Lung (tissue), 12 donors: ENCODE measurements around the gene TRPM3. TPM values are rescaled to one million over a fixed set of nuclear protein-coding genes. Genes with fewer than 3 reads are reported as not detected.

Experiments used
- ATAC-seq: fragments of 200-7000 bp; cut with Tn5 transposase; one replicate; pipeline ENCODE4 v1.9.1; 2020; ENCODE audit warnings: moderate number of reproducible peaks; ENCODE audit not compliant: insufficient read depth, low FRiP score
- DNase-seq, 3 donors: peaks; one replicate each; pipeline ENCODE4 v3.0.0-alpha.2; 2013 to 2017
- H3K27ac ChIP-seq, 2 donors: one replicate each; pipeline ENCODE4 v1.5.1; 2013; ENCODE audit warnings: mild to moderate bottlenecking in 2 of 2, moderate library complexity in 2 of 2, control low read depth in 1 of 2, inconsistent platforms in 1 of 2, low read depth in 1 of 2, low read length in 1 of 2
- H3K27me3 ChIP-seq, 3 donors: one replicate each; pipeline ENCODE4 v1.5.1; 2013; ENCODE audit warnings: low read length in 2 of 3; ENCODE audit not compliant: control insufficient read depth in 3 of 3, insufficient read depth in 3 of 3
- H3K36me3 ChIP-seq, 4 donors: one replicate each; pipeline ENCODE4 v1.5.1; 2013; ENCODE audit warnings: low read length in 4 of 4, mild to moderate bottlenecking in 1 of 4, moderate library complexity in 1 of 4; ENCODE audit not compliant: control insufficient read depth in 4 of 4, insufficient read depth in 4 of 4
- H3K4me1 ChIP-seq, 5 donors: one replicate each; pipeline ENCODE4 v1.5.1; 2013; ENCODE audit warnings: low read length in 5 of 5, mild to moderate bottlenecking in 2 of 5, moderate library complexity in 1 of 5; ENCODE audit not compliant: control insufficient read depth in 5 of 5, insufficient read depth in 5 of 5
- H3K4me3 ChIP-seq: one replicate; pipeline ENCODE4 v1.5.1; 2013; ENCODE audit warnings: mild to moderate bottlenecking, control low read depth, moderate library complexity
- H3K9ac ChIP-seq, 2 donors: one replicate each; pipeline ENCODE4 v1.5.1; 2013; ENCODE audit warnings: low read length in 2 of 2, control low read depth in 1 of 2; ENCODE audit not compliant: insufficient read depth in 1 of 2
- H3K9me3 ChIP-seq, 4 donors: one replicate each; pipeline ENCODE4 v1.5.1; 2013; ENCODE audit warnings: low read length in 3 of 4, mild to moderate bottlenecking in 1 of 4, moderate library complexity in 1 of 4; ENCODE audit not compliant: control insufficient read depth in 4 of 4, insufficient read depth in 3 of 4
- WGBS, 2 donors: extraction: QIAGEN DNeasy Blood & Tissue Kit; methylation state at CpG; one replicate each; pipeline ENCODE4 v1.1.7; 2013; 5-methylcytosine and 5-hydroxymethylcytosine counted together
- polyA plus RNA-seq, 2 donors: library from polyadenylated mRNA; stranded (reverse); fragments of 200-250 nt; gene quantifications; one replicate each; pipeline ENCODE4 v1.2.1, GENCODE V29; 2013
- total RNA-seq, 2 donors: library from RNA; depleted of rRNA in 1 of 2; stranded (reverse); fragments of >200 nt in 1 of 2; gene quantifications; one replicate each; pipeline ENCODE4 v1.2.1, GENCODE V29; 2014 to 2021
- TF ChIP-seq, protein P1 (sequence below): IDR thresholded peaks from 2 replicates; pipeline ENCODE4 v1.5.1; 2012; ENCODE audit warnings: mild to moderate bottlenecking; ENCODE audit errors: control extremely low read depth, extremely low read depth
- donor health status: control.
- donor health status: control.
- donor health status: Bipolar disorder and iron deficiency.
- donor health status: healthy.
- donor health status: DM: yes; HTN: yes; CAD: no.

Gene TRPM3
- total and polyA plus RNA-seq, 4 donors, result 0.02 to 1.4 (median 0.49) TPM; not detected in 1

DNA sequence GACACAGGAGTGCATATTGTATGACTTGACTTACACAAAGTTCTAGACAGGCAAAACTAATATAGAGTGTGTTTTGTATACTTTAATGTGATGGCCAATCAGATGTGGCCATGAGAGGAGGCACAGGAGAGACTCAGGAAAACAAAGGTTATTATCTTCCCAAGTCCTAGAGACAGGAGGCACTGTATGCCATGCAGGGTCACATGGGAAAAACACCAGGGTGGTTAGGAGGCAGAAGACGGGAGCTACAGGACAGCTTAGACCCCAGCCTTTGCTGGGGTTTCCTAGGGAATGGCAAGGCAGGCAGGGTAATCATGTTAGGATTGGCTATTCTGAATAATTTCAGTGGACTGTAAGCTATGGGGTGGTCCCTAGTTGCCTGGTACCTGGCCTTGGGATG is 16.2 kb downstream of the TRPM3 start:
- Histone ChIP-seq H3K9ac (no peak overlapping the region), H3K4me1 (no peaks in the 10 kb centered on the region), H3K4me3 (no peak overlapping the region), H3K27me3 (no peaks in the 10 kb centered on the region), H3K9me3 (no peaks in the 10 kb centered on the region), H3K27ac (no peak overlapping the region), H3K36me3 (no peaks in the 10 kb centered on the region)
- DNase-seq (no peak), ATAC-seq (no peak)
- WGBS, 2 donors, result 84 to 85% methylated on average over 1 of the region's 1 CpG
- TF ChIP-seq, protein P1, sequence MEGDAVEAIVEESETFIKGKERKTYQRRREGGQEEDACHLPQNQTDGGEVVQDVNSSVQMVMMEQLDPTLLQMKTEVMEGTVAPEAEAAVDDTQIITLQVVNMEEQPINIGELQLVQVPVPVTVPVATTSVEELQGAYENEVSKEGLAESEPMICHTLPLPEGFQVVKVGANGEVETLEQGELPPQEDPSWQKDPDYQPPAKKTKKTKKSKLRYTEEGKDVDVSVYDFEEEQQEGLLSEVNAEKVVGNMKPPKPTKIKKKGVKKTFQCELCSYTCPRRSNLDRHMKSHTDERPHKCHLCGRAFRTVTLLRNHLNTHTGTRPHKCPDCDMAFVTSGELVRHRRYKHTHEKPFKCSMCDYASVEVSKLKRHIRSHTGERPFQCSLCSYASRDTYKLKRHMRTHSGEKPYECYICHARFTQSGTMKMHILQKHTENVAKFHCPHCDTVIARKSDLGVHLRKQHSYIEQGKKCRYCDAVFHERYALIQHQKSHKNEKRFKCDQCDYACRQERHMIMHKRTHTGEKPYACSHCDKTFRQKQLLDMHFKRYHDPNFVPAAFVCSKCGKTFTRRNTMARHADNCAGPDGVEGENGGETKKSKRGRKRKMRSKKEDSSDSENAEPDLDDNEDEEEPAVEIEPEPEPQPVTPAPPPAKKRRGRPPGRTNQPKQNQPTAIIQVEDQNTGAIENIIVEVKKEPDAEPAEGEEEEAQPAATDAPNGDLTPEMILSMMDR, result no peak

DNA sequence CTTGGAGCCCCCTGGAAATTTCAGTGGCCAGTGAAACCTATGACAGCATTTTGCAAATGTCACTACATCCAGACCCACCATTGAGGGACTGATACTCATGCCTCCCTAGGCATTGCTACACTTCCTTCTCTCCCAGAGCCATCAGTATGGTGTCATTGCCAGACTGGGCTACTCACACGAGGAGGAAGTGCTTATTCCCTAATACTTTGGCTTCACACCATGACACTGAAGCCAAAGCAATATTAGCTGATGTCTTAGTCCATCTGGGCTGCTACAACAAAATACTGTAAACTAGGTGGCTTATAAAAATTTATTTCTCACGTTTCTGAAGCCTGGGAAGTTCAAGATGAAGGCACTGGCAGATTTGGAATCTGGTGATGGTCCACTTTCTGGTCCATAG is 22.6 kb downstream of the TRPM3 start:
- DNase-seq (no peak), ATAC-seq (no peak)
- H3K9me3 ChIP-seq, result no peaks in the 10 kb centered on the region
- H3K4me1 ChIP-seq, result no peaks in the 10 kb centered on the region
- TF ChIP-seq, protein P1, result no peak
- no peaks in the 10 kb centered on the region for H3K36me3 ChIP-seq
- no peaks in the 10 kb centered on the region for H3K27me3 ChIP-seq
- no peak overlapping the region for H3K9ac ChIP-seq
- H3K27ac ChIP-seq, result no peak overlapping the region
- WGBS, 2 donors, result 52 to 57% methylated on average over 2 of the region's 2 CpGs
- H3K4me3 ChIP-seq, result no peak overlapping the region

DNA sequence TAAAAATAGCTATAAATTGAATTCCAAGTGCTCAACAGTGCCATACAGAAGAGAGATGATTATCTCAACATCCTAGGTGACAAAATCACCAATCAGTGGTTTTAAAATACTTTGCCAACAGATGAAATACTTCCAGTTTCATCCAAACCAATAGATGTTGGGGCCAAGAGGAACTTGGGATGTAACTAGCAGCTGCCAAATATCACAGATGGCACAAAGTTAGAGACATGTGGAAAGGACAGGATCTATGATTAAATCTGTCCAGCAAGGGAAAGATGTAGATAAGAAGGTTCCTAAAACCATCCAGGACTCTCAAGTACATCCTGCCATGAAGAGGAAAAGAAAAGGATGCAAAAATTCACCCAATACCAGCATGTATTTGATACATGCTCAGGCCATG is 23.8 kb downstream of the TRPM3 start:
- no peaks in the 10 kb centered on the region for H3K36me3 ChIP-seq
- ATAC-seq, result no peak
- no peak overlapping the region for H3K4me3 ChIP-seq
- no peak overlapping the region for H3K9ac ChIP-seq
- no peak overlapping the region for H3K27ac ChIP-seq
- H3K27me3 ChIP-seq, result no peaks in the 10 kb centered on the region
- DNase-seq, result no peak
- H3K9me3 ChIP-seq, result no peaks in the 10 kb centered on the region
- H3K4me1 ChIP-seq, result no peaks in the 10 kb centered on the region
- TF ChIP-seq, protein P1, result no peak

DNA sequence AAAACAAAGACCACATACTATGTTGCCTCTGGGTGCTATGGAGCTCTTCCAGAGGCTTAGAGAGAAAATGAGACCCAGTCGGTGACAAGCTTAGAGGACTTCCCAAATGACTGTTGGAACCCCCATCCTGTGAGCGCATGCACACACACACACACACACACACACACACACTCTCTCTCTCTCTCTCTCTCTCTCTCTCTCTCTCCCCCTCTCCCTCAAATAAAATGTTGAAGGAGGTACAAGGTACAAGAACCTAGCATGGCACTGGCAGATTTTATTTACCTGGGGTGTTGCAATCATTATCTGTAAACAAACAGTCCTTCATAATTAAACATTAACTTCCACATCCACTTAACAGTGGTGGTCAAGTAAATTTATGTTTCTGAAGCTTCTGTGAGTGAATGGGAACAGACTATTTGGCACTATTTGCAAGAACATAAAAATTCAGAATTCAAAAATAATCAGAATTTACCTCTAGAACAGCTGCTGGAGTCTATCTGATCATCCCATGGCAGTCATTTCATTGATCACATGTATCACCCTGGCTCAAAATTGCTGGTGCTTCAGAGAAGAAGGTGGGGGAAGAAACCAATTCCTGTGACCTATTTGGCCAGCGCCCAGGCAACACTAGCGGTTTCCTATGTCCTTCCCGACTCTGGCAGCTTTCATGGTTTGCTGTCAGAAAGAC is 24.9 kb downstream of the TRPM3 start:
- DNase-seq (peak in 1 of 3 donors; percentile 36), ATAC-seq (peak; percentile 41)
- H3K4me1 ChIP-seq, result no peaks in the 10 kb centered on the region
- 38 to 68% methylated on average over 5 of the region's 5 CpGs for WGBS, 2 donors
- no peaks in the 10 kb centered on the region for H3K9me3 ChIP-seq
- H3K4me3 ChIP-seq, result no peak overlapping the region
- H3K27me3 ChIP-seq, result no peaks in the 10 kb centered on the region
- H3K36me3 ChIP-seq, result no peaks in the 10 kb centered on the region
- no peak overlapping the region for H3K9ac ChIP-seq
- H3K27ac ChIP-seq, result no peak overlapping the region
- TF ChIP-seq, protein P1, result no peak
